HEK293T (cell line): ENCODE results near the gene SLC16A6.
"Not testable (repeated sequence)": the region's sequence is repeated elsewhere in the genome, so short reads cannot be mapped to it uniquely, and the experiment has no call there.

Experiments
- CTCF ChIA-PET: fragments of 350-600 bp; formaldehyde crosslinking; extraction: SDS; loops from one replicate; lab custom pipeline; 2021; ENCODE audit warnings: antibody characterized with exemption, inconsistent platforms; lab: Yijun Ruan, JAX
- POLR2A ChIA-PET: fragments of 350-600 bp; formaldehyde crosslinking; extraction: SDS; loops from one replicate; lab custom pipeline; 2020; ENCODE audit warnings: antibody characterized with exemption, inconsistent platforms; lab: Yijun Ruan, JAX
- DNase-seq: peaks from one replicate; pipeline ENCODE4 v3.0.0; 2012; ENCODE audit warnings: mixed read lengths; ENCODE audit errors: extremely low spot score
- ARNT ChIP-seq: fragments of 450-650 bp; IDR thresholded peaks from 2 replicates; pipeline ENCODE4 v1.6.1; 2017; ENCODE audit warnings: mild to moderate bottlenecking
- BHLHE40 ChIP-seq: fragments of 450-650 bp; IDR thresholded peaks from 2 replicates; pipeline ENCODE4 v1.6.1; 2016; ENCODE audit warnings: mild to moderate bottlenecking, moderate library complexity, borderline replicate concordance
- CTBP1 ChIP-seq: fragments of 450-650 bp; IDR thresholded peaks from 2 replicates; pipeline ENCODE4 v1.6.1; 2016; ENCODE audit warnings: borderline replicate concordance
- ELF4 ChIP-seq: fragments of 450-650 bp; IDR thresholded peaks from 2 replicates; pipeline ENCODE4 v1.6.1; 2017; ENCODE audit warnings: antibody characterized with exemption
- FOXA1 ChIP-seq: fragments of 450-650 bp; IDR thresholded peaks from 2 replicates; pipeline ENCODE4 v1.6.1; 2016; ENCODE audit warnings: mild to moderate bottlenecking
- FOXK2 ChIP-seq: fragments of 450-650 bp; IDR thresholded peaks from 2 replicates; pipeline ENCODE4 v1.6.1; 2016; ENCODE audit warnings: mild to moderate bottlenecking
- FOXM1 ChIP-seq: fragments of 450-650 bp; IDR thresholded peaks from 2 replicates; pipeline ENCODE4 v1.6.1; 2017; ENCODE audit warnings: mild to moderate bottlenecking, borderline replicate concordance
- HDGF ChIP-seq: fragments of 450-650 bp; IDR thresholded peaks from 2 replicates; pipeline ENCODE4 v1.6.1; 2017; ENCODE audit warnings: antibody characterized with exemption, borderline replicate concordance
- L3MBTL2 ChIP-seq: fragments of 450-650 bp; conservative IDR thresholded peaks from 2 replicates; pipeline ENCODE4 v1.6.1; 2016; ENCODE audit warnings: mild to moderate bottlenecking
- LEF1 ChIP-seq: fragments of 450-650 bp; IDR thresholded peaks from 2 replicates; pipeline ENCODE4 v1.6.1; 2017; ENCODE audit warnings: mild to moderate bottlenecking, borderline replicate concordance
- NFRKB ChIP-seq: fragments of 450-650 bp; IDR thresholded peaks from 2 replicates; pipeline ENCODE4 v1.6.1; 2016; ENCODE audit warnings: mild to moderate bottlenecking, moderate library complexity
- SP1 ChIP-seq: fragments of 450-650 bp; IDR thresholded peaks from 2 replicates; pipeline ENCODE4 v1.6.1; 2017
- SUZ12 ChIP-seq: fragments of 450-650 bp; IDR thresholded peaks from 2 replicates; pipeline ENCODE4 v1.6.1; 2016; ENCODE audit warnings: mild to moderate bottlenecking
- TARDBP ChIP-seq: fragments of 450-650 bp; IDR thresholded peaks from 2 replicates; pipeline ENCODE4 v1.6.1; 2016
- ZNF384 ChIP-seq: fragments of 450-650 bp; IDR thresholded peaks from 2 replicates; pipeline ENCODE4 v1.6.1; 2016
- TF ChIP-seq, protein P1 (sequence below): fragments of 450-650 bp; IDR thresholded peaks from 2 replicates; pipeline ENCODE4 v1.6.1; 2016

The SLC16A6 gene

DNA sequence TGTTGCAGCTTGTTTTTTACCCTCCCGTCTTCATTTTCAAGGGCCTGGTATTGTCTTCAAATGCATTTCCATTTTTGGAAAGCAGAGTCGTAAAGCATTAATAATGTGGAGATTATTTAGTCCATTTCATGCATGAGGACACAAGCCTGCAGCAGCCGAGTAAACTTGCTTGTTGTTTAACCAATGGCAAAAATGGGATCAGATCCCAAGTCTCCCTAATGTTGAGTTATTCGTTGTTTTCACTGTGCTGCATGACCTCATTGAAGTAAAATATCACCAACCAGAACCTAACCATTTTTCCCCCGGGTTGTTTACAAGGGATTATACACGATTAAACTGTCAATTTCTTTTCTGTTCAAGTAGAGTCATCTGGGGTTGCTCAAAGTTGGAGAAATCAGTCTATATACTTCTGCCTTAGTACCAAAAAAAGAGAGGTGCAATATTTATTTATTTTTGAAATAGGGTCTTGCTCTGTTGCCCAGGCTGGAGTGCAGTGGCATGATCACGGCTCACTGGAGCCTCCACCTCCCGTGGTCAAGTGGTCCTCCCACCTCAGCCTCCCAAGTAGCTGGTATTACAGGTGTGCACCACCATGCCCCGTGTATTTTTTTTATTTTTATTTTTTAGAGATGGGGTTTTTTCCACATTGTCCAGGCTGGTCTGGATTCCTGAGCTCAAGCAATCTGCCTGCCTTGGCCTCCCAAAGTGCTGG is 30.7 kb downstream of the SLC16A6 start:
- no peak for TF ChIP-seq ZNF384
- TF ChIP-seq FOXK2, result no peak
- DNase-seq, result no peak
- POLR2A ChIA-PET, result interaction anchor here (1.0 to 2.2 kb wide), 2 partner anchors 12 kb away, joined by 3 to 15 read pairs; partner anchors contain the start of gene AMZ2
- CTCF ChIA-PET, result interaction anchor here (1.5 kb wide), 1 partner anchor 139 kb away, joined by 7 read pairs; no protein-coding TSS in a partner anchor

DNA sequence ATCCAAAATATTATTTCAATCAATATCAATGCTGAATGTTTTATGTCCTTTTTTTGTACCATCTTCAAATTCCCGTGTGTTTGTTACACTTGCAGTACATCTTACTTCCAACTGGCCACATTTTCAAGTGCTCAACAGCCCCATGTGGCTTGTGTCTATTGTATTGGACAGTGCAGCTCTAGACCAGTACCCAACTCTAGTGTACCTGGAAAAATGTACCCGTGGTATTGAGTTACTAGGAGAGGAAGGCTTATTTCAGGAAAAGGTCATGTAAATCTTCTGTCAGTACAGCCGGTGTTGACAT is 31.3 kb downstream of the SLC16A6 start:
- ChIA-PET CTCF (interaction anchor here (1.5 kb wide), 1 partner anchor 139 kb away, joined by 7 read pairs; no protein-coding TSS in a partner anchor), POLR2A (interaction anchor here (2.2 kb wide), 1 partner anchor 11 kb away, joined by 15 read pairs; the partner anchor contains the start of gene AMZ2)
- DNase-seq, result not testable (repeated sequence)

DNA sequence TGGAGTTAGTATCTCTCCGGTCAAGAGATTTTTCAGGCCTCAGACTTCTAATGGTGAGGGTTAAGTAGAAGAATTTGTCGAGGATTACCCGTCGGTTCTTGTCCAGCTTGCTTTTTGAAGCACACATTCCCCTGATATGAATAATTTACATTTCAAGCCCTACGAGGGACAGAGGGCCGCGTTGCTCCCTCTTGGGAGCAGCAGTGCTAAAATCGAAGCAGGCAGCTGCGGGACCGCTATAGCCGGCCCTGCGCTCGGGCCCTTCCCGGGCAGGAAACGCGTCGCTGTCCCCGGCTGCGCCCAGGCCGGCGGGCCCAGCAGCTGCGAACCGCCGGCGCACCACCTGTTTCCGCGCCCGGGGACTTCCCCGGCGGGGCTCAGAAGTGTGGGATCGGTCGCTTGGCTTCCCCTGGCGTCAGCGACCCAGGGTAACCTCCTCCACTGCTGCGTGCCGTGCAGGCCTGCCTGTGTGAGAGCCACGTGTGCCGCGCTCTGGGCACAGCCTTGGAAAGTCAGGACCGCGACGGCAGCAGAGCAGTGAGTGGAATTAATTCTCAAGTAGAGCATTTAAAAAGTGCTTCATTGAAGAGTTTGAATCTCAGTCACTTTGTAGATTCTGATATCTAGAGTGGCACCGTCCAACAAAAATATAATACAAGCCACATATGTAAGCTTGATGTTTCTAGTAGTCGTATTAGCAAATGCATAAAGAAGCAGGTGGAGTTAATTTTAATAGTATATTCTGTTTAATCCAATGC is 31.9 kb downstream of the SLC16A6 start:
- ChIA-PET POLR2A (interaction anchor here (2.2 kb wide), 1 partner anchor 11 kb away, joined by 15 read pairs; the partner anchor contains the start of gene AMZ2), CTCF (interaction anchor here (1.3 to 1.5 kb wide), 2 partner anchors 140 to 178 kb away, joined by 3 to 7 read pairs; no protein-coding TSS in a partner anchor)
- peak; percentile 50 for TF ChIP-seq L3MBTL2
- DNase-seq, result not testable (repeated sequence)

DNA sequence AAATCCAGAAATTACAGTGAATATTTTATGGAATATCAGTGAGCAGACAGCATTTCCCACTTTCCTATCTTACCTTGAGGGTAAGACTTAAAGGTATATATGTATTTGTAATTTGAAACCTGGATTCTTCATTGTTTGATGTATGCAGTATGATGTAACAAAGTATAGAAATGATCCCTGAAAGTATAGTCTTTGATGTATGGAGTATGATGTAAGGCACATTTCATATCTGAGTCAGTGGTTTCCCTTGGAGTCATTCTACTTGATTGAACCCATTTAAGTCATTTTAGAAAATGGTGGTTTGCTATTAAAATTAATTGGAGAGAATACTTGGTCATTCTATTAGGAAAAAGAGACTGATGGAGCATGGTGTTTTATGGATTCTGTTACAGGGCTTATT is 33.0 kb downstream of the SLC16A6 start:
- CTCF ChIA-PET, result interaction anchor here (1.3 kb wide), 1 partner anchor 179 kb away, joined by 3 read pairs; no protein-coding TSS in a partner anchor
- no peak for DNase-seq
- POLR2A ChIA-PET, result interaction anchor here (2.2 kb wide), 1 partner anchor 10 kb away, joined by 15 read pairs; the partner anchor contains the start of gene AMZ2
- TF ChIP-seq L3MBTL2 (no peak), HDGF (no peak), SP1 (no peak), FOXK2 (no peak), CTBP1 (no peak), LEF1 (no peak), FOXM1 (no peak), ARNT (no peak), TARDBP (no peak), FOXA1 (no peak), ELF4 (no peak), ZNF384 (no peak), BHLHE40 (no peak), NFRKB (no peak)
- TF ChIP-seq, protein P1, sequence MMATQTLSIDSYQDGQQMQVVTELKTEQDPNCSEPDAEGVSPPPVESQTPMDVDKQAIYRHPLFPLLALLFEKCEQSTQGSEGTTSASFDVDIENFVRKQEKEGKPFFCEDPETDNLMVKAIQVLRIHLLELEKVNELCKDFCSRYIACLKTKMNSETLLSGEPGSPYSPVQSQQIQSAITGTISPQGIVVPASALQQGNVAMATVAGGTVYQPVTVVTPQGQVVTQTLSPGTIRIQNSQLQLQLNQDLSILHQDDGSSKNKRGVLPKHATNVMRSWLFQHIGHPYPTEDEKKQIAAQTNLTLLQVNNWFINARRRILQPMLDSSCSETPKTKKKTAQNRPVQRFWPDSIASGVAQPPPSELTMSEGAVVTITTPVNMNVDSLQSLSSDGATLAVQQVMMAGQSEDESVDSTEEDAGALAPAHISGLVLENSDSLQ, result no peak

DNA sequence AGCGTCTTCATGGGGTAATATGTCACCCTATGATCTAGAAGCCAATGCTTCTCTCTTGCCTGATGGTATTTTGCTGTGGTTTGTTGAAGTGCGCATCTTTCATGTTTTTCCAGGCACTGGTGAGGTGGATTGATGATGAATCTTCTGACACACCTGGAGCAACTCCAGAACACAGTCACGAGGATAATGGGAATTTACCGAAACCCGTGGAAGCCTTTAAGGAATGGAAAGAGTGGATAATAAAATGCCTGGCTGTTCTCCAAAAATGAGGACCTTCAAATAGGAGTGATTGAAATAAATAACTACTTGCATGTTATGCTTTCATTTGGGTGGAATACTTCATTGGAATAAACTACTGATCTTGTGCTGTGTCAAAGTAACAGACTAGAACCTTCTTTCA is 34.2 kb downstream of the SLC16A6 start:
- CTCF ChIA-PET, DNase-seq, POLR2A ChIA-PET: not testable (repeated sequence)

DNA sequence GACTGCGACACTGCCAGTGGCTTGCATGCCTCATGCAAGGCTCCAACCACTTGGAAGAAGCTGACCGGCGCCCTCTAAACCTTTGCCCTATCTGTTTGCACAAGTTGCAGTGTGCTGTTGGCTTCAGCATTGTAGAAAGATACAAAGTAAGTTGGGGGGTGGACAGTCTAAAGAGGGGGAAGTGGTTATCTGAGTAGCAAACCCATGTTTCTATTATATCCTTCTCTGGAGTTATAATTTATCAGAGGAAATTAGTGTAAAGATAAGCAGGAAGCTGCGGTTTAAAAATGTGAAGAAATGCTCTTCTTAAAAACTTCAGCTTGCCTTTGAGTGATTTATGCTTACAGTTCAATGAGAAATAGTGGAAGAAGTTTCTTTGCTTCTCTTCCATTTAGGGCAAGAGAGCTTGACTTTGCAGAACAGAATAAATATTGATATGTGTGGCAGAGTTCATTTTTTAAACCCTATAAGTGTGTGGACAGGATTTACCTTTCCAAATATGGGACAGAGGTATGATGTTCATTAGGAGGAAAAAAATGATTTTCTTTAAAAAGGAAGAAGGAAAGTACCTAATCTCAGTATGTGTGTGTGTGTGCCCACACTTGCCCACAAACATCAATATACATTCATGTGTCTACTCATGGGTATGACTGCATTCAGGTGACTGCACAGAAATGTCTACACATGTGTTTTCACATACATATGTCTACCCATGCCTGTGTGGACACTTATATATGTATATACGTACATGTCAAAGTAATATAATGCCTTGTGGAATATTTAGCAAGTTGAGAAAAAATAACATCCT is 35.0 kb downstream of the SLC16A6 start:
- no peak for DNase-seq
- TF ChIP-seq, protein P1, result no peak
- TF ChIP-seq SP1 (no peak), SUZ12 (no peak), BHLHE40 (no peak), FOXM1 (no peak), L3MBTL2 (no peak), HDGF (no peak), FOXA1 (no peak), NFRKB (no peak), CTBP1 (no peak), FOXK2 (no peak), LEF1 (no peak), TARDBP (no peak)
- ChIA-PET CTCF (no interaction called here), POLR2A (no interaction called here)

DNA sequence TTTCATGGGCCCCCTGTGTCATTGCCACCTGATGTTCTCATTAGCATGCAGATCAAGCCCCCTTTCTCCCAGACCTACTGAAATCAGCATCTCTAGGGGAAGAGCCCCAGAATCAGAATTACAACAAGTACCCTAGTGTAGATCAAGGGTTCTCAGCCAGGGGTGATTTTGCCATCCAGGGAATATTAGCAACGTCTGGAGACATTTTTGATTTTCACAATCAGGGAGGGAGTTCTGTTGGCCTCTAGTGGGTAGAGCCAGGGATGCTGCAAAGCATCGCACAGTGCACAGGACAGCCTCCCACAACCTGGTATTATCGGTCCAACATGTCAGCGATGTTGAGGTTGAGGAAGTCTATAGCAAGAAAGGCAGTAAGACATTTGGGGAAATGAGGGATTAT is 35.8 kb downstream of the SLC16A6 start:
- no peak for DNase-seq
- TF ChIP-seq HDGF, result no peak
- TF ChIP-seq SP1, result no peak
- no peak for TF ChIP-seq FOXA1
- no peak for TF ChIP-seq TARDBP
- TF ChIP-seq, protein P1, result no peak
- ChIA-PET POLR2A (no interaction called here), CTCF (no interaction called here)

DNA sequence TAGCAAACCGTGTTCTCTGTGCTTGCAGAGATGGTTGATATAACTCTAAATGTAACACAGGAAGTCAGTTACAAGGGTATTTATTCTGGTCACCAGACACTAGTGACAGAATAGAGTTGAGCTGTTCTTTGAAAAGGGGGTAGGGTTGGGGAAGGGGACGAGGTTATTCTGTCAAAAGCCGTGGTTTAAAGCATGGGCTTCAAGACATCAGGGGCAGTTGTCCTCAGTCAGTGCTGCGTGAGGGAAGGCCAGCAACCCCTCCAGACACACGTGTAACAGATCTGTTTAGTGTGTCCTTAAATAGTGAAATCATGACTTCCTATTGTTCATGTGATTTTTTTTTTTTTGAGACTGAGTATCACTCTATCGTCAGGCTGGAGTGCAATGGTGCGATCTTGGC is 37.5 kb downstream of the SLC16A6 start:
- POLR2A ChIA-PET, CTCF ChIA-PET, DNase-seq: not testable (repeated sequence)
